Endothelial cell of umbilical vein (primary cell): Measurements from ENCODE around the gene PLPPR5. TPM values are rescaled to one million over a fixed set of nuclear protein-coding genes. Genes with fewer than 3 reads are reported as not detected.
A peak's percentile ranks its signal among the peaks of the same experiment; 100 is the strongest.

Source experiments
- BruUV-seq: library from RNA; stranded (reverse); fragments of 400-500 nt; replicated peaks from 2 replicates; lab custom pipeline; 2021; lab: Mats Ljungman, UMichigan
- CTCF ChIA-PET: fragments of 300-600, 350-600 bp; sonication (Branson Sonifier 250); formaldehyde crosslinking; loops from one replicate; lab custom pipeline; 2021; ENCODE audit warnings: antibody characterized with exemption, inconsistent platforms; lab: Charles Lee
- POLR2A ChIA-PET: fragments of 300-600, 350-600 bp; sonication (Branson Sonifier 250); formaldehyde crosslinking; loops from one replicate; lab custom pipeline; 2021; ENCODE audit warnings: antibody characterized with exemption, inconsistent platforms; lab: Charles Lee
- DNase-seq: peaks from one replicate; pipeline ENCODE4 v3.0.0-alpha.2; 2011; ENCODE audit warnings: low read depth, low spot score
- FAIRE-seq: peaks from 2 replicates; lab custom pipeline; 2011; peaks lifted over from hg19 to GRCh38; lab: Jason Lieb, UNC
- H2AFZ ChIP-seq: 2 replicates; pipeline ENCODE4 v1.6.0; 2012; ENCODE audit warnings: low read depth, low read length, control low read depth, inconsistent platforms
- H3K27ac ChIP-seq: 2 replicates; pipeline ENCODE4 v1.5.1; 2011; ENCODE audit warnings: low read depth, mild to moderate bottlenecking, control low read depth, low read length, moderate library complexity; ENCODE audit not compliant: insufficient read depth
- H3K27me3 ChIP-seq, 2 experiments: 2 replicates each; pipeline versions ENCODE4 v1.6.0 to v1.6.1; 2011; ENCODE audit warnings: low read length in 2 of 2, mixed read lengths in 1 of 2; ENCODE audit not compliant: control insufficient read depth in 2 of 2, insufficient read depth in 2 of 2
- H3K36me3 ChIP-seq, 2 experiments: 2 replicates in 1 of 2; 3 replicates in 1 of 2; pipeline ENCODE4 v1.5.1; 2011; ENCODE audit warnings: low read length in 2 of 2, mild to moderate bottlenecking in 1 of 2, moderate library complexity in 1 of 2; ENCODE audit not compliant: control insufficient read depth in 2 of 2, insufficient read depth in 2 of 2; ENCODE audit errors: extremely low read depth in 1 of 2
- H3K4me1 ChIP-seq: 3 replicates; pipeline ENCODE4 v1.5.1; 2011; ENCODE audit warnings: mild to moderate bottlenecking, low read length; ENCODE audit not compliant: control insufficient read depth, insufficient read depth; ENCODE audit errors: extremely low read depth
- H3K4me2 ChIP-seq: 2 replicates; pipeline ENCODE4 v1.6.1; 2011; ENCODE audit warnings: low read length, control low read depth, mixed read lengths; ENCODE audit not compliant: insufficient read depth
- H3K4me3 ChIP-seq, 3 experiments: fragments of 200-600 bp in 1 of 3; sonication (generic), shearing (Covaris generic) in 1 of 3; replicated peaks in 1 of 3; 2 replicates each; pipeline ENCODE4 v1.5.1; 2011 to 2016; ENCODE audit warnings: control low read depth in 3 of 3, low read length in 3 of 3, mild to moderate bottlenecking in 2 of 3, inconsistent platforms in 1 of 3, low read depth in 1 of 3, moderate library complexity in 1 of 3; ENCODE audit not compliant: insufficient read depth in 1 of 3
- H3K79me2 ChIP-seq: 2 replicates; pipeline ENCODE4 v1.6.0; 2012; ENCODE audit warnings: low read length, inconsistent platforms; ENCODE audit not compliant: control insufficient read depth, insufficient read depth
- H3K9ac ChIP-seq: replicated peaks from 2 replicates; pipeline ENCODE3; 2011; ENCODE audit warnings: low read length, control low read depth; ENCODE audit not compliant: insufficient read depth; ENCODE audit errors: extremely low read depth
- H3K9me1 ChIP-seq: replicated peaks from 3 replicates; pipeline ENCODE4 v1.6.0; 2011; ENCODE audit warnings: mild to moderate bottlenecking, low read length; ENCODE audit not compliant: control insufficient read depth, insufficient read depth; ENCODE audit errors: extremely low read depth
- H3K9me3 ChIP-seq: replicated peaks from 2 replicates; pipeline ENCODE4 v1.5.1; 2012; ENCODE audit warnings: low read length, inconsistent platforms; ENCODE audit not compliant: control insufficient read depth, insufficient read depth
- H4K20me1 ChIP-seq: replicated peaks from 2 replicates; pipeline ENCODE3; 2011; ENCODE audit warnings: mild to moderate bottlenecking, low read length; ENCODE audit not compliant: control insufficient read depth, insufficient read depth; ENCODE audit errors: extremely low read depth
- EZH2 ChIP-seq: IDR thresholded peaks from 2 replicates; pipeline ENCODE4 v1.6.1; 2012; ENCODE audit warnings: borderline replicate concordance, low read depth, mild to moderate bottlenecking, moderate library complexity, low read length, inconsistent platforms; ENCODE audit not compliant: severe bottlenecking
- FOS ChIP-seq: IDR thresholded peaks from 2 replicates; pipeline ENCODE4 v1.6.1; 2011; ENCODE audit warnings: mild to moderate bottlenecking, low read length, moderate library complexity, borderline replicate concordance; ENCODE audit not compliant: insufficient read depth
- GATA2 ChIP-seq: IDR thresholded peaks from 2 replicates; pipeline ENCODE4 v1.7.0; 2011; ENCODE audit warnings: low read depth, mild to moderate bottlenecking, moderate library complexity, mixed read lengths, low read length; ENCODE audit not compliant: insufficient read length, insufficient read depth
- JUN ChIP-seq: IDR thresholded peaks from 2 replicates; pipeline ENCODE4 v1.6.1; 2011; ENCODE audit warnings: borderline replicate concordance, low read depth; ENCODE audit not compliant: insufficient read length, insufficient read depth
- MAX ChIP-seq: IDR thresholded peaks from 2 replicates; pipeline ENCODE4 v1.6.1; 2011; ENCODE audit not compliant: insufficient read depth, insufficient read length
- MYC ChIP-seq: IDR thresholded peaks from one replicate; pipeline ENCODE4 v1.6.1; 2011; ENCODE audit warnings: mild to moderate bottlenecking, low read depth, low read length
- POLR2A ChIP-seq: IDR thresholded peaks from 2 replicates; pipeline ENCODE4 v1.6.1; 2012; ENCODE audit warnings: low read depth, mild to moderate bottlenecking, control low read depth, low read length
- POLR2AphosphoS5 ChIP-seq: IDR thresholded peaks from 2 replicates; pipeline ENCODE4 v1.6.1; 2012; ENCODE audit warnings: low read depth, mild to moderate bottlenecking, control low read depth, low read length, moderate library complexity; ENCODE audit not compliant: insufficient read depth
- dilution Hi-C: fragments of 300-500 bp; cut with MboI; formaldehyde crosslinking; loops from one replicate; pipeline ENCODE4 v1.15.0; 2019; ENCODE audit warnings: low sequenced_read_pairs; ENCODE audit not compliant: extremely low pct_ligation_motif_present
- intact Hi-C: fragments of 100-400 bp; cut with micrococcal nuclease; formaldehyde crosslinking; loops from one replicate; pipeline ENCODE4 v1.10.0; 2022
- polyA plus RNA-seq, 4 experiments: library from polyadenylated mRNA; depleted of rRNA in 3 of 4; stranded (reverse) in 3 of 4; unstranded in 1 of 4; fragments of >200 nt; gene quantifications; 2 replicates each; pipeline versions ENCODE4 v1.2.1 to v1.2.3, GENCODE V29; 2011 to 2012; ENCODE audit warnings: missing spikeins in 1 of 4
- total RNA-seq: library from RNA; stranded (reverse); gene quantifications from 2 replicates; pipeline ENCODE4 v1.2.3, GENCODE V29; 2021
- TF ChIP-seq, protein P1 (sequence below), 2 donors: IDR thresholded peaks; 1 replicate in 1 of 2; 2 replicates in 1 of 2; pipeline ENCODE4 v1.5.1; 2011; ENCODE audit warnings: low read length in 2 of 2, mild to moderate bottlenecking in 2 of 2, moderate library complexity in 2 of 2, control low read depth in 1 of 2, inconsistent platforms in 1 of 2, low read depth in 1 of 2; ENCODE audit not compliant: insufficient read depth in 1 of 2; ENCODE audit errors: extremely low read depth in 1 of 2

Gene PLPPR5
- total and polyA plus RNA-seq, 2 donors (not counting 3 experiments of a cell fraction or from before 2014, with no cell fraction given): not detected

DNA sequence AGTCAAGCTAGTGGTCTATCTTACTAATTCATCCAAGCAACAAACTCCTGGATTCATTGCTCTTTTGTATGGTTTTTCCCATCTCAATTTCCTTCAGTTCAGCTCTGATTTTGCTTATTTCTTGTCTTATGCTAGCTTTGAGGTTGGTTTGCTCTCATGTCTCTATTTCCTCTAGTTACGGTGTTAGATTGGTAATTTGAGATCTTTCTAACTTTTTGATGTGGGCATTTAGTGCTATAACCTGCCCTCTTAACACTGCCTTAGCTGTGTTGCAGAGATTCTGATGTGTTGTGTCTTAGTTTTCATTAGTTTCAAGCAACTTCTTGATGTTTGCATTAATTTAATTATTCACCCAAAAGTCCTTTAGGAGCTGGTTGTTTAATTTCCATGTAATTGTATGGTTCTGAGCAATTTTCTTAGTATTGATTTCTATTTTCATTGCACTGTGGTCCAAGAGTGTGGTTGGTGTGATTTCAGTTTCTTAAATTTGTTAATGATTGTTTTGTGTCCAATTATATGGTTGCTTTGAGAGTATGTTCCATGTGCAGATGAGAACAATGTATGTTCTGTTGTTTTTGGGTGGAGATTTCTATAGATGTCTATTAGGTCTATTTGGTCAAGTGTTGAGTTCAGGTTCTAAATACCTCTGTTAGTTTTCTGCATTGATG lies 154.6 kb downstream of the PLPPR5 start:
- CTCF ChIA-PET: no interaction called here
- POLR2A ChIA-PET: no interaction called here
- DNase-seq (no peak), FAIRE-seq (peak; percentile 62)
- no peaks in the 10 kb centered on the region for H3K9me1 ChIP-seq
- no peaks in the 10 kb centered on the region for H3K4me1 ChIP-seq
- H2AFZ ChIP-seq: no peak overlapping the region
- intact Hi-C loops (no loop called here), dilution Hi-C loops (no loop called here)
- no peak overlapping the region for H3K4me3 ChIP-seq
- no peaks in the 10 kb centered on the region for H4K20me1 ChIP-seq
- no peak overlapping the region for H3K4me2 ChIP-seq
- no TSS peak for BruUV-seq
- H3K36me3 ChIP-seq: no peaks in the 10 kb centered on the region
- H3K79me2 ChIP-seq: no peaks in the 10 kb centered on the region
- H3K27me3 ChIP-seq: peaks cover 3 to 7% of the 10 kb centered on the region in 2 experiments
- H3K9me3 ChIP-seq: no peaks in the 10 kb centered on the region
- H3K27ac ChIP-seq: no peak overlapping the region
- TF ChIP-seq POLR2A (no peak), EZH2 (no peak), FOS (no peak), POLR2AphosphoS5 (no peak), MAX (no peak), GATA2 (no peak), JUN (no peak), MYC (no peak)
- TF ChIP-seq, protein P1, sequence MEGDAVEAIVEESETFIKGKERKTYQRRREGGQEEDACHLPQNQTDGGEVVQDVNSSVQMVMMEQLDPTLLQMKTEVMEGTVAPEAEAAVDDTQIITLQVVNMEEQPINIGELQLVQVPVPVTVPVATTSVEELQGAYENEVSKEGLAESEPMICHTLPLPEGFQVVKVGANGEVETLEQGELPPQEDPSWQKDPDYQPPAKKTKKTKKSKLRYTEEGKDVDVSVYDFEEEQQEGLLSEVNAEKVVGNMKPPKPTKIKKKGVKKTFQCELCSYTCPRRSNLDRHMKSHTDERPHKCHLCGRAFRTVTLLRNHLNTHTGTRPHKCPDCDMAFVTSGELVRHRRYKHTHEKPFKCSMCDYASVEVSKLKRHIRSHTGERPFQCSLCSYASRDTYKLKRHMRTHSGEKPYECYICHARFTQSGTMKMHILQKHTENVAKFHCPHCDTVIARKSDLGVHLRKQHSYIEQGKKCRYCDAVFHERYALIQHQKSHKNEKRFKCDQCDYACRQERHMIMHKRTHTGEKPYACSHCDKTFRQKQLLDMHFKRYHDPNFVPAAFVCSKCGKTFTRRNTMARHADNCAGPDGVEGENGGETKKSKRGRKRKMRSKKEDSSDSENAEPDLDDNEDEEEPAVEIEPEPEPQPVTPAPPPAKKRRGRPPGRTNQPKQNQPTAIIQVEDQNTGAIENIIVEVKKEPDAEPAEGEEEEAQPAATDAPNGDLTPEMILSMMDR (IDR thresholded peaks at IDR 0.05; ENCODE audit: extremely low read depth in 1 of 2, insufficient read depth in 1 of 2, low read depth in 1 of 2, low read length in 2 of 2): no peak
- H3K9ac ChIP-seq: no peak overlapping the region
